K562 (cell line): Measurements from ENCODE around the gene TUBB2A. TPM values are rescaled to one million over a fixed set of nuclear protein-coding genes. Genes with fewer than 3 reads are reported as not detected.
A peak's percentile ranks its signal among the peaks of the same experiment; 100 is the strongest.

Experiments used
- ATAC-seq: fragments of 200-7000 bp; cut with Tn5 transposase; 3 replicates; pipeline ENCODE4 v1.9.1; 2020; ENCODE audit warnings: moderate library complexity
- BruUV-seq: library from RNA; stranded (reverse); fragments of 400-500 nt; replicated peaks from 2 replicates; lab custom pipeline; 2021; lab: Mats Ljungman, UMichigan
- CTCF ChIA-PET: fragments of 300-600 bp; formaldehyde crosslinking; extraction: SDS; loops from one replicate; lab custom pipeline; 2021; ENCODE audit warnings: low intra/inter-chr PET ratio; lab: Yijun Ruan, JAX
- POLR2A ChIA-PET: fragments of 300-600, 350-650 bp; sonication (Branson Sonifier 250); formaldehyde crosslinking; extraction: SDS; loops from one replicate; lab custom pipeline; 2021; ENCODE audit warnings: antibody characterized with exemption, inconsistent platforms; lab: Yijun Ruan, JAX
- DNase-seq, 4 experiments: peaks; one replicate each; pipeline versions ENCODE4 v3.0.0 to v3.0.0-alpha.2; 2011 to 2018; ENCODE audit warnings: low spot score in 3 of 4, mixed read lengths in 3 of 4; ENCODE audit errors: extremely low read depth in 1 of 4
- FAIRE-seq: peaks from 2 replicates; lab custom pipeline; 2011; peaks lifted over from hg19 to GRCh38; lab: Jason Lieb, UNC
- H2AFZ ChIP-seq: 2 replicates; pipeline ENCODE4 v1.6.0; 2011; ENCODE audit warnings: low read depth, low read length, control low read depth, inconsistent platforms
- H3K27ac ChIP-seq: fragments of 200-600 bp; 3 replicates; pipeline ENCODE4 v1.8.0; 2011; ENCODE audit warnings: low read depth, mild to moderate bottlenecking, control low read depth, inconsistent platforms, low read length, moderate library complexity, mixed read lengths; ENCODE audit errors: extremely low read depth
- H3K27me3 ChIP-seq, 2 experiments: fragments of 300-600 bp in 1 of 2; 2 replicates in 1 of 2; 3 replicates in 1 of 2; pipeline versions ENCODE4 v1.6.0 to v1.8.0; 2011; ENCODE audit warnings: inconsistent platforms in 2 of 2, low read length in 2 of 2, mild to moderate bottlenecking in 1 of 2, mixed read lengths in 1 of 2, moderate library complexity in 1 of 2; ENCODE audit not compliant: control insufficient read depth in 2 of 2, insufficient read depth in 2 of 2
- H3K36me3 ChIP-seq: fragments of 300-600 bp; 3 replicates; pipeline ENCODE4 v1.8.0; 2011; ENCODE audit warnings: mild to moderate bottlenecking, low read length, inconsistent platforms; ENCODE audit not compliant: control insufficient read depth, insufficient read depth
- H3K4me1 ChIP-seq, 2 experiments: fragments of 200-600 bp in 1 of 2; replicated peaks in 1 of 2; 2 replicates in 1 of 2; 3 replicates in 1 of 2; pipeline versions ENCODE4 v1.5.1 to v1.8.0; 2011; ENCODE audit warnings: inconsistent platforms in 2 of 2, low read length in 2 of 2, mild to moderate bottlenecking in 1 of 2, mixed read lengths in 1 of 2, moderate library complexity in 1 of 2; ENCODE audit not compliant: control insufficient read depth in 2 of 2, insufficient read depth in 2 of 2
- H3K4me2 ChIP-seq: 2 replicates; pipeline ENCODE4 v1.6.1; 2011; ENCODE audit warnings: low read length, control low read depth, inconsistent platforms, mixed read lengths; ENCODE audit not compliant: insufficient read depth
- H3K4me3 ChIP-seq: fragments of 200-600 bp; sonication (generic), shearing (Covaris generic); 2 replicates; pipeline ENCODE4 v1.5.1; 2016; ENCODE audit warnings: control low read depth, inconsistent platforms
- H3K79me2 ChIP-seq: fragments of 200-600 bp; 3 replicates; pipeline ENCODE4 v1.8.0; 2011; ENCODE audit warnings: low read length, inconsistent platforms; ENCODE audit not compliant: control insufficient read depth, insufficient read depth
- H3K9ac ChIP-seq, 2 experiments: 2 replicates each; pipeline versions ENCODE4 v1.6.0 to v1.6.1; 2011; ENCODE audit warnings: low read depth in 2 of 2, low read length in 2 of 2, control low read depth in 1 of 2, inconsistent platforms in 1 of 2, mild to moderate bottlenecking in 1 of 2, mixed read lengths in 1 of 2; ENCODE audit not compliant: insufficient read depth in 1 of 2
- H3K9me1 ChIP-seq: one replicate; pipeline ENCODE4 v1.6.0; 2011; ENCODE audit warnings: inconsistent platforms, mild to moderate bottlenecking, low read length, moderate library complexity; ENCODE audit not compliant: control insufficient read depth, insufficient read depth
- H3K9me3 ChIP-seq: replicated peaks from 2 replicates; pipeline ENCODE4 v1.5.1; 2011; ENCODE audit warnings: low read depth, low read length, inconsistent platforms; ENCODE audit not compliant: control insufficient read depth, insufficient read depth
- H4K20me1 ChIP-seq: replicated peaks from 2 replicates; pipeline ENCODE4 v1.6.1; 2011; ENCODE audit warnings: low read length, inconsistent platforms, mixed read lengths; ENCODE audit not compliant: control insufficient read depth, insufficient read depth
- BMI1 ChIP-seq: fragments of 150-350 bp; IDR thresholded peaks from 2 replicates; pipeline ENCODE4 v1.6.1; 2014; ENCODE audit warnings: low read length
- CEBPB ChIP-seq: fragments of 450-650 bp; IDR thresholded peaks from 2 replicates; pipeline ENCODE4 v1.6.1; 2016; ENCODE audit warnings: missing genetic modification characterization, missing compliant biosample characterization
- FOXK1 ChIP-seq: sonication (generic); formaldehyde crosslinking; IDR thresholded peaks from 2 replicates; pipeline ENCODE4 v1.8.0; 2022; ENCODE audit warnings: missing genetic modification reagents, mild to moderate bottlenecking, borderline replicate concordance
- GATAD2B ChIP-seq: fragments of 450-650 bp; IDR thresholded peaks from 2 replicates; pipeline ENCODE4 v1.6.1; 2017; ENCODE audit warnings: mild to moderate bottlenecking, borderline replicate concordance
- GTF2E2 ChIP-seq: fragments of 200-800 bp; sonication (Bioruptor generic); IDR thresholded peaks from 2 replicates; pipeline ENCODE4 v1.6.1; 2016; ENCODE audit warnings: missing genetic modification characterization, missing compliant biosample characterization
- MEF2D ChIP-seq: conservative IDR thresholded peaks from 2 replicates; pipeline ENCODE4 v1.6.1; 2016; ENCODE audit warnings: low read depth, missing genetic modification characterization, missing compliant biosample characterization
- PCBP2 ChIP-seq: fragments of 200-400 bp; formaldehyde crosslinking; IDR thresholded peaks from 2 replicates; pipeline ENCODE4 v1.6.1; 2018; ENCODE audit warnings: low read length, low read depth, mild to moderate bottlenecking, moderate library complexity; ENCODE audit not compliant: poor library complexity, severe bottlenecking
- PKNOX1 ChIP-seq: fragments of 450-650 bp; IDR thresholded peaks from 2 replicates; pipeline ENCODE4 v1.6.1; 2016
- SAFB2 ChIP-seq: fragments of 200-400 bp; formaldehyde crosslinking; IDR thresholded peaks from 2 replicates; pipeline ENCODE4 v1.6.1; 2018; ENCODE audit warnings: borderline replicate concordance, low read length, low read depth, moderate library complexity; ENCODE audit not compliant: severe bottlenecking
- STAG1 ChIP-seq: sonication (generic); formaldehyde crosslinking; IDR thresholded peaks from 2 replicates; pipeline ENCODE4 v1.5.0; 2020; ENCODE audit warnings: missing genetic modification reagents, borderline replicate concordance
- ZBTB8A ChIP-seq: fragments of 450-650 bp; IDR thresholded peaks from 2 replicates; pipeline ENCODE4 v1.6.1; 2018; ENCODE audit warnings: mild to moderate bottlenecking, moderate library complexity; ENCODE audit not compliant: partially characterized antibody
- ZNF140 ChIP-seq: fragments of 250-450 bp; sonication (Bioruptor Pico); IDR thresholded peaks from 2 replicates; pipeline ENCODE4 v1.8.0; 2021; ENCODE audit warnings: moderate library complexity, mild to moderate bottlenecking, inconsistent platforms
- ZNF212 ChIP-seq: fragments of 450-650 bp; formaldehyde crosslinking; IDR thresholded peaks from 2 replicates; pipeline ENCODE4 v1.4.0; 2020; ENCODE audit warnings: mild to moderate bottlenecking
- ZNF274 ChIP-seq: IDR thresholded peaks from 2 replicates; pipeline ENCODE4 v1.6.1; 2011; ENCODE audit warnings: low read depth, mild to moderate bottlenecking, low read length, moderate library complexity, borderline replicate concordance
- ZNF282 ChIP-seq: sonication (generic); formaldehyde crosslinking; IDR thresholded peaks from 2 replicates; pipeline ENCODE4 v1.8.1; 2023; ENCODE audit warnings: missing genetic modification reagents
- ZNF584 ChIP-seq: fragments of 200-800 bp; sonication (Bioruptor generic); IDR thresholded peaks from 2 replicates; pipeline ENCODE4 v1.6.1; 2016; ENCODE audit warnings: low read depth, mild to moderate bottlenecking, missing genetic modification characterization, missing compliant biosample characterization
- ZNF79 ChIP-seq: fragments of 250-450 bp; sonication (Bioruptor Pico); IDR thresholded peaks from 2 replicates; pipeline ENCODE4 v1.4.0; 2020; ENCODE audit warnings: low read depth, mild to moderate bottlenecking, moderate library complexity
- WGBS: fragments of 100-300 bp; shearing (Covaris generic); methylation state at CpG from one replicate; pipeline ENCODE4 v1.1.6; 2016; ENCODE audit warnings: low coverage, mixed read lengths; ENCODE audit not compliant: insufficient coverage; ENCODE audit errors: missing lambda C conversion rate; 5-methylcytosine and 5-hydroxymethylcytosine counted together
- in situ Hi-C: fragments of 300-500 bp; cut with MboI; formaldehyde crosslinking; loops from 4 replicates; pipeline ENCODE4 v1.15.0; 2018; ENCODE audit warnings: inconsistent platforms, mixed read lengths
- intact Hi-C: fragments of 100-400 bp; cut with micrococcal nuclease; formaldehyde crosslinking; loops from 2 replicates; pipeline ENCODE4 v1.14.2; 2022
- polyA plus RNA-seq, 8 experiments: library from polyadenylated mRNA; depleted of rRNA in 4 of 8; stranded (reverse) in 5 of 8; unstranded in 3 of 8; fragments of >200 nt; fragmentation: Nextera tagmentation in 2 of 8; fragmentation: Illumina TruSeq in 1 of 8; extraction: Ambion mirVana in 2 of 8; extraction: Trizol in 1 of 8; gene quantifications; 2 replicates each; pipeline versions ENCODE4 v1.2.1 to v1.2.3, GENCODE V29; 2011 to 2014; ENCODE audit warnings: inconsistent platforms in 1 of 8, missing spikeins in 1 of 8
- total RNA-seq, 7 experiments: library from RNA; depleted of rRNA in 6 of 7; stranded (reverse); fragments of >200 nt in 6 of 7; fragmentation: Illumina TruSeq in 2 of 7; extraction: Trizol in 2 of 7; gene quantifications; 2 replicates each; pipeline versions ENCODE4 v1.2.1 to v1.2.3, GENCODE V29; 2011 to 2021; ENCODE audit warnings: low replicate concordance in 1 of 7
- TF ChIP-seq, protein P1 (sequence below): sonication (generic); formaldehyde crosslinking; IDR thresholded peaks from 2 replicates; pipeline ENCODE4 v1.9.0; 2022; ENCODE audit warnings: mild to moderate bottlenecking, missing genetic modification reagents
- TF ChIP-seq, protein P2 (sequence below): fragments of 250-450 bp; sonication (Bioruptor Pico); IDR thresholded peaks from 2 replicates; pipeline ENCODE4 v1.8.0; 2021; ENCODE audit warnings: mild to moderate bottlenecking, moderate library complexity

TUBB2A gene
- total and polyA plus RNA-seq, 9 of the 15 experiments (the other 6 are each of a cell fraction or from before 2014, with no cell fraction given), result 3.6 to 92.1 (median 45.6) TPM

- WGBS, result 55% methylated on average over 16 of the region's 16 CpGs
- ChIA-PET POLR2A (interaction anchor here (0.6 to 2.2 kb wide), 8 partner anchors 13 to 169 kb away, joined by 3 to 8 read pairs (median 3); partner anchors contain the start of gene TUBB2A), CTCF (interaction anchor here (0.6 kb wide), 1 partner anchor 404 kb away, joined by 4 read pairs; no protein-coding TSS in a partner anchor)
- FAIRE-seq (peak; percentile 85), ATAC-seq (peak; percentile 83), DNase-seq (peak; percentile 29 to 88 (median 50))
- Histone ChIP-seq H3K36me3 (no peaks in the 10 kb centered on the region), H3K27me3 (no peaks in the 10 kb centered on the region), H3K9me3 (peaks cover 11% of the 10 kb centered on the region; the same call in 1 of the 2 replicates), H3K27ac (peak overlapping the region; percentile 65), H3K9ac (peak overlapping the region; percentile 53 to 82), H2AFZ (peak overlapping the region; percentile 92), H3K4me3 (peak overlapping the region; percentile 27), H4K20me1 (no peaks in the 10 kb centered on the region), H3K79me2 (peaks cover 11% of the 10 kb centered on the region; the same call in 2 of the 3 replicates), H3K9me1 (no peaks in the 10 kb centered on the region), H3K4me2 (peak overlapping the region; percentile 74), H3K4me1 (peaks cover 11 to 16% of the 10 kb centered on the region in 2 experiments; a peak in 4 of 5 replicates)
- no TSS peak for BruUV-seq
- intact Hi-C loops, result loop anchor here (1.0 to 2.0 kb wide), 2 partner anchors 33 to 70 kb away; no protein-coding TSS in a partner anchor
- in situ Hi-C loops, result no loop called here
- no peak for TF ChIP-seq ZNF212 (CRISPR knock-in tag)
- no peak for TF ChIP-seq MEF2D (tag)
- TF ChIP-seq GATAD2B, result peak; percentile 52; the same call in 1 of the 2 replicates
- TF ChIP-seq ZNF584 (CRISPR knock-in tag), result peak; percentile 69
- TF ChIP-seq ZBTB8A, result no peak
- no peak for TF ChIP-seq ZNF274
- TF ChIP-seq ZNF79 (CRISPR knock-in tag), result no peak
- TF ChIP-seq PKNOX1, result peak; percentile 54
- TF ChIP-seq BMI1, result no peak
- TF ChIP-seq ZNF282 (CRISPR knock-in tag), result no peak
- no peak for TF ChIP-seq ZNF140
- TF ChIP-seq, protein P1, sequence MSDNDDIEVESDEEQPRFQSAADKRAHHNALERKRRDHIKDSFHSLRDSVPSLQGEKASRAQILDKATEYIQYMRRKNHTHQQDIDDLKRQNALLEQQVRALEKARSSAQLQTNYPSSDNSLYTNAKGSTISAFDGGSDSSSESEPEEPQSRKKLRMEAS, result no peak
- no peak for TF ChIP-seq CEBPB (tag)
- TF ChIP-seq PCBP2, result no peak
- no peak for TF ChIP-seq GTF2E2 (tag)
- TF ChIP-seq STAG1, result no peak
- no peak for TF ChIP-seq SAFB2
- TF ChIP-seq, protein P2, sequence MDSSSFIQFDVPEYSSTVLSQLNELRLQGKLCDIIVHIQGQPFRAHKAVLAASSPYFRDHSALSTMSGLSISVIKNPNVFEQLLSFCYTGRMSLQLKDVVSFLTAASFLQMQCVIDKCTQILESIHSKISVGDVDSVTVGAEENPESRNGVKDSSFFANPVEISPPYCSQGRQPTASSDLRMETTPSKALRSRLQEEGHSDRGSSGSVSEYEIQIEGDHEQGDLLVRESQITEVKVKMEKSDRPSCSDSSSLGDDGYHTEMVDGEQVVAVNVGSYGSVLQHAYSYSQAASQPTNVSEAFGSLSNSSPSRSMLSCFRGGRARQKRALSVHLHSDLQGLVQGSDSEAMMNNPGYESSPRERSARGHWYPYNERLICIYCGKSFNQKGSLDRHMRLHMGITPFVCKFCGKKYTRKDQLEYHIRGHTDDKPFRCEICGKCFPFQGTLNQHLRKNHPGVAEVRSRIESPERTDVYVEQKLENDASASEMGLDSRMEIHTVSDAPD (CRISPR knock-in tag), result no peak
- TF ChIP-seq FOXK1 (CRISPR knock-in tag), result no peak
Observed at GRCh38 chr6:3195695-3196497, 38.6 kb upstream of the TUBB2A start.
